Measurements from ENCODE around the gene SPTBN2. TPM values are rescaled to one million over a fixed set of nuclear protein-coding genes. Genes with fewer than 3 reads are reported as not detected.

SPTBN2 gene
- total RNA-seq, 2 experiments from 2014 or later: not detected

GRCh38 chr11:66745356-66746235 is 16.6 kb upstream of the SPTBN2 start:
- Histone ChIP-seq H3K36me3 (ENCODE audit: insufficient read depth, low read length) (no peaks in the 10 kb centered on the region), H3K27ac (ENCODE audit: low read depth in 1 of 2, low read length in 2 of 2) (no peak overlapping the region), H3K4me3 (ENCODE audit: low read length) (peak overlapping the region; percentile 90), H3K27me3 (ENCODE audit: control insufficient read depth in 1 of 2, insufficient read depth in 2 of 2, low read length in 2 of 2) (no peaks in the 10 kb centered on the region), H3K4me1 (ENCODE audit: insufficient read depth, low read length) (peaks cover 21% of the 10 kb centered on the region), H3K9me3 (ENCODE audit: control insufficient read depth in 1 of 2, insufficient read depth in 1 of 2, low read length in 2 of 2) (no peaks in the 10 kb centered on the region)
- peak; percentile 21 for ATAC-seq (ENCODE audit: poor library complexity)
- H3K4me3 Mint-ChIP-seq: peak overlapping the region; percentile 91
- intact Hi-C loops (cut with DNase I, micrococcal nuclease): loop anchor here in 1 of 2 experiments (2.0 kb wide), 2 partner anchors 97 to 279 kb away; partner anchors contain the start of genes PELI3 and RCE1
- TF ChIP-seq CTCF (IDR thresholded peaks at IDR 0.05): no peak
- no peaks in the 10 kb centered on the region for H3K36me3 Mint-ChIP-seq (ENCODE audit: low read depth)
- H3K27ac Mint-ChIP-seq: peak overlapping the region; percentile 42
- DNase-seq: peak in 13 of 14 experiments; percentile 11 to 70 (median 31)
- ChIA-PET POLR2A (interaction anchor here (1.1 kb wide), 2 partner anchors 19 to 97 kb away, joined by 3 to 6 read pairs; partner anchors contain the start of gene RCE1), CTCF (interaction anchor here (1.3 kb wide), 1 partner anchor 89 kb away, joined by 4 read pairs; no protein-coding TSS in a partner anchor)
- H3K9me3 Mint-ChIP-seq: no peaks in the 10 kb centered on the region
- no peaks in the 10 kb centered on the region for H3K27me3 Mint-ChIP-seq
- H3K4me1 Mint-ChIP-seq (ENCODE audit: low read depth): peaks cover 13% of the 10 kb centered on the region

- H3K4me3 Mint-ChIP-seq: peak overlapping the region; percentile 91
- Histone ChIP-seq H3K4me3 (ENCODE audit: low read length) (peak overlapping the region; percentile 90), H3K4me1 (ENCODE audit: insufficient read depth, low read length) (peaks cover 21% of the 10 kb centered on the region), H3K27me3 (ENCODE audit: control insufficient read depth in 1 of 2, insufficient read depth in 2 of 2, low read length in 2 of 2) (no peaks in the 10 kb centered on the region), H3K27ac (ENCODE audit: low read depth in 1 of 2, low read length in 2 of 2) (peak overlapping the region; percentile 60 to 61), H3K9me3 (ENCODE audit: control insufficient read depth in 1 of 2, insufficient read depth in 1 of 2, low read length in 2 of 2) (no peaks in the 10 kb centered on the region), H3K36me3 (ENCODE audit: insufficient read depth, low read length) (no peaks in the 10 kb centered on the region)
- peak overlapping the region; percentile 78 for H3K27ac Mint-ChIP-seq
- H3K36me3 Mint-ChIP-seq (ENCODE audit: low read depth): no peaks in the 10 kb centered on the region
- no peaks in the 10 kb centered on the region for H3K9me3 Mint-ChIP-seq
- ChIA-PET POLR2A (interaction anchor here (1.1 kb wide), 2 partner anchors 18 to 98 kb away, joined by 3 to 6 read pairs; partner anchors contain the start of gene RCE1), CTCF (interaction anchor here (1.3 kb wide), 1 partner anchor 90 kb away, joined by 4 read pairs; no protein-coding TSS in a partner anchor)
- intact Hi-C loops (cut with DNase I, micrococcal nuclease): loop anchor here in 1 of 2 experiments (2.0 kb wide), 2 partner anchors 98 to 278 kb away; partner anchors contain the start of genes PELI3 and RCE1
- no peaks in the 10 kb centered on the region for H3K27me3 Mint-ChIP-seq
- DNase-seq: peak; percentile 79 to 96 (median 87)
- ATAC-seq (ENCODE audit: poor library complexity): peak; percentile 87
- peaks cover 13% of the 10 kb centered on the region for H3K4me1 Mint-ChIP-seq (ENCODE audit: low read depth)
- TF ChIP-seq CTCF (IDR thresholded peaks at IDR 0.05): no peak
Observed at GRCh38 chr11:66744485-66745355, 15.7 kb upstream of the SPTBN2 start.

Measured in CD4-positive, alpha-beta T cell (primary cell).